HG02610 (cell line): ENCODE results near the gene CCT8L2.
"Not testable (repeated sequence)": the region's sequence is repeated elsewhere in the genome, so short reads cannot be mapped to it uniquely, and the experiment has no call there.

Source experiments
- ATAC-seq: cut with Tn5 transposase; IDR thresholded peaks from one replicate; pipeline ENCODE4 v1.9.1; 2021; ENCODE audit warnings: mild to moderate bottlenecking, moderate library complexity; ENCODE audit not compliant: unreplicated experiment

Gene CCT8L2

GRCh38 chr22:16559996-16560395, 32.6 kb downstream of the CCT8L2 start:
- not testable (repeated sequence) for ATAC-seq

- no peak for ATAC-seq
Observed at GRCh38 chr22:16559056-16559955, 33.3 kb downstream of the CCT8L2 start.

GRCh38 chr22:16558376-16558945, 34.1 kb downstream of the CCT8L2 start:
- ATAC-seq = not testable (repeated sequence)

- ATAC-seq = not testable (repeated sequence)
Observed at GRCh38 chr22:16557511-16557910, 35.1 kb downstream of the CCT8L2 start.

DNA sequence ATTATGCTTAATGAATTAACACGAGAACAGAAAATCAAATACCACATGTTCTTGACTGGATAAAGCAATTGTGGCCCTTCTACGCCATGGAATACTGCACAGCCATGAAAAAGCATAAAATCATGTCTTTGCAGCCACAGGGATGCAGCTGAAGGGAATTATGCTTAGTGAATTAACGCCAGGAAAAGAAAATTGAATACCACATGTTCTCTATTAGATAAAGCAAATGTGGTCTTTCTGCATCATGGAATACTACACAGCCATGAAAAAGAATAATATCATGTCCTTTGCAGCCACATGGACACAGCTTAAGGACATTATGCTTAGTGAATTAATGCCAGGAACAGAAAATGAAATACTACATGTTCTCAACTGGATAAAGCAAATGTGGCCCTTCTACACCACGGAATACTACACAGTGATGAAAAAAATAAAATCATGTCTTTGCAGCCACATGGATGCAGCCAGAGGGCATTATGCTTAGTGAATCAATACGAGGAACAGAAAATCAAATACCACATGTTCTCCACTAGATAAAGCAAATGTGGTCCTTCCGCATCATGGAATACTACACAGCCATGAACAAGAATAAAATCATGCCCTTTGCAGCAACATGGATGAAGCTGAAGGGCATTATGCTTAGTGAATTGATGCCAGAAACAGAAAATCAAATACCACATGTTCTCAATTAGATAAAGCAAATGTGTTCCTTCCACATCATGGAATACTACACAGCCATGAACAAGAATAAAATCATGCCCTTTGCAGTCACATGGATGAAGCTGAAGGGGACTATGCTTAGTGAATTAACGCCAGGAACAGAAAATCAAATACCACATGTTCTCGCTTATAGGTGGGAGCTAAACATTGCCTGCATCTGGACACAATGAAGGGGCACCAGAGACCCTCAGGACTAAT, 37.3 kb downstream of the CCT8L2 start:
- not testable (repeated sequence) for ATAC-seq

DNA sequence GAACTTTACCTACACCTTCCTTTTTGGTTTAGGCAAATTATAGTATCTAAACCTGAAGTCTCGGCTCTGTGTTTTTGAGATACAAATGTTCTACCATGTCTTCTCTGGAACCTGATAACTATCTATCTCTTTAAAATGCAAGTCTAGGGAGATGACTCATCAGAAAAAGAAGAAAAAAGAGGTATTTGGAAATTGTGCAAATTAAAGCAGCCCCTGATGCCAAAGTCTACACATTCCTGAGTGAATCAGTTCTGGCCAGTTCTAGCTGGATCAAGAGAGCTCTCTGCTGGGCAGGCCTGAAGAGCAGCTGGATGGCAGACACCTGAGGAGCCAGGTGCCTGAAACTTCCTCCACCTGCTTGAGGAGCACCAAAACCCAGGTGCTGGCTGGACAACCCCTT, 49.3 kb downstream of the CCT8L2 start:
- not testable (repeated sequence) for ATAC-seq
